ENCODE data around the gene MXD3.
"Not testable (repeated sequence)": the region's sequence is repeated elsewhere in the genome, so short reads cannot be mapped to it uniquely, and the experiment has no call there.

The MXD3 gene

GRCh38 chr5:177343000-177343399 lies 31.3 kb upstream of the MXD3 start:
- DNase-seq: not testable (repeated sequence)

- DNase-seq: no peak
Observed at GRCh38 chr5:177339107-177339638, 27.5 kb upstream of the MXD3 start.

- no peak for DNase-seq
Observed at GRCh38 chr5:177338251-177339106, 26.8 kb upstream of the MXD3 start.

GRCh38 chr5:177336603-177337494 lies 25.2 kb upstream of the MXD3 start:
- no peak for DNase-seq

- DNase-seq: peak; percentile 70 to 83 (median 73)
Observed at GRCh38 chr5:177336112-177336511, 24.4 kb upstream of the MXD3 start.

- no peak for DNase-seq
Observed at GRCh38 chr5:177335701-177336065, 24.0 kb upstream of the MXD3 start.

GRCh38 chr5:177334781-177335700 lies 23.3 kb upstream of the MXD3 start:
- DNase-seq: no peak

- no peak for DNase-seq
Observed at GRCh38 chr5:177334155-177334551, 22.5 kb upstream of the MXD3 start.

GRCh38 chr5:177333420-177334154 lies 21.9 kb upstream of the MXD3 start:
- DNase-seq: no peak

GRCh38 chr5:177332896-177333260 lies 21.2 kb upstream of the MXD3 start:
- no peak for DNase-seq

- no peak for DNase-seq
Observed at GRCh38 chr5:177332031-177332895, 20.6 kb upstream of the MXD3 start.

GRCh38 chr5:177330991-177331842 lies 19.5 kb upstream of the MXD3 start:
- DNase-seq: no peak

GRCh38 chr5:177329883-177330282 lies 18.2 kb upstream of the MXD3 start:
- no peak for DNase-seq

GRCh38 chr5:177328545-177329231 lies 17.0 kb upstream of the MXD3 start:
- DNase-seq: no peak

GRCh38 chr5:177327539-177328522 lies 16.1 kb upstream of the MXD3 start:
- peak in 2 of 3 donors; percentile 24 to 45 for DNase-seq

GRCh38 chr5:177325868-177326381 lies 14.2 kb upstream of the MXD3 start:
- DNase-seq: no peak

GRCh38 chr5:177320879-177321278 lies 9.2 kb upstream of the MXD3 start:
- DNase-seq: peak; percentile 71 to 79 (median 76)
